Pancreas (tissue), 10 donors: ENCODE data around the gene CCDC92. TPM values are rescaled to one million over a fixed set of nuclear protein-coding genes. Genes with fewer than 3 reads are reported as not detected.

Experiments
- ATAC-seq, 4 donors: fragments of 200-7000 bp; cut with Tn5 transposase; one replicate each; pipeline versions ENCODE4 v1.8.0 to v1.9.1; 2020; ENCODE audit warnings: mild to moderate bottlenecking in 4 of 4, moderate library complexity in 4 of 4
- DNase-seq, 6 donors: peaks; one replicate each; pipeline ENCODE4 v3.0.0-alpha.2; 2020
- FAIRE-seq: peaks from 2 replicates; lab custom pipeline; 2012; peaks lifted over from hg19 to GRCh38; lab: Jason Lieb, UNC
- H3K27ac ChIP-seq, 4 donors: fragments of 200-600 bp; sonication (generic); 1 replicate in 3 of 4; 2 replicates in 1 of 4; pipeline versions ENCODE4 v1.5.0 to v1.8.0; 2020
- H3K27me3 ChIP-seq, 4 donors: fragments of 200-600 bp; one replicate each; pipeline ENCODE4 v1.8.0; 2021
- H3K36me3 ChIP-seq, 3 donors: fragments of 200-600 bp; sonication (generic) in 1 of 3; one replicate each; pipeline versions ENCODE4 v1.5.0 to v1.8.0; 2020 to 2021
- H3K4me1 ChIP-seq, 3 donors: fragments of 200-600 bp; one replicate each; pipeline ENCODE4 v1.8.0; 2021
- H3K4me3 ChIP-seq, 4 donors: fragments of 200-600 bp; sonication (generic) in 2 of 4; one replicate each; pipeline versions ENCODE4 v1.5.0 to v1.8.0; 2020 to 2021
- H3K9me3 ChIP-seq, 4 donors: fragments of 200-600 bp; one replicate each; pipeline ENCODE4 v1.8.0; 2021
- CTCF ChIP-seq, 4 donors: fragments of 200-600 bp; sonication (generic) in 3 of 4; IDR thresholded peaks; one replicate each; pipeline versions ENCODE4 v1.5.0 to v1.8.0; 2021; ENCODE audit warnings: antibody characterized with exemption in 4 of 4
- WGBS, 2 donors: extraction: QIAGEN DNeasy Blood & Tissue Kit; methylation state at CpG; one replicate each; pipeline ENCODE4 v1.1.7; 2013; 5-methylcytosine and 5-hydroxymethylcytosine counted together
- intact Hi-C, 3 donors: fragments of 100-400 bp; cut with DNase I; formaldehyde crosslinking; loops; one replicate each; pipeline versions ENCODE4 v1.11.1 to v1.14.2; 2022
- polyA plus RNA-seq, 2 donors: library from polyadenylated mRNA; stranded (reverse); fragments of 200-250 nt; gene quantifications; one replicate each; pipeline ENCODE4 v1.2.3, GENCODE V29; 2013
- total RNA-seq, 6 donors: library from RNA; stranded (reverse); fragmentation: NEBNext Ultra II Directional in 4 of 6; extraction: Animal tissue kit (Norgen Biotek cat#: 25700) in 4 of 6; gene quantifications; one replicate each; pipeline versions ENCODE4 v1.2.1 to v1.2.4, GENCODE V29; 2021 to 2023
- donor health status: healthy with polysubstance abuse.
- donor health status: DM: no; HTN: no; CAD: no; lungs with moderate emphysema.
- donor health status: DM: no; HTN: no; CAD: no.
- donor health status: control.
- donor health status: control.
- donor health status: Bipolar disorder and iron deficiency.
- donor health status: DM: yes; HTN: yes; CAD: no.
- donor health status: DM: no; HTN: no; CAD: no.
- donor health status: DM: no; HTN: no; CAD: no.
- donor health status: DM: yes; HTN: yes; CAD: no.

Gene CCDC92
- total and polyA plus RNA-seq, 8 donors: 9.2 to 29.4 (median 12.0) TPM

- 59 to 61% methylated on average over 2 of the region's 2 CpGs for WGBS, 2 donors
- no peaks in the 10 kb centered on the region for H3K9me3 ChIP-seq
- H3K4me1 ChIP-seq: peaks cover 0 to 16% (median 6%) of the 10 kb centered on the region in 3 donors
- no peak for TF ChIP-seq CTCF (IDR thresholded peaks at IDR 0.05)
- H3K27ac ChIP-seq: no peak overlapping the region
- peaks cover 0 to 8% (median 5%) of the 10 kb centered on the region in 3 donors for H3K36me3 ChIP-seq
- FAIRE-seq (no peak), ATAC-seq (no peak), DNase-seq (no peak)
- intact Hi-C loops: no loop called here
- H3K4me3 ChIP-seq: no peak overlapping the region
- H3K27me3 ChIP-seq: no peaks in the 10 kb centered on the region
Measured at GRCh38 chr12:124002654-124003053, 30.0 kb upstream of the CCDC92 start.

- no peak overlapping the region for H3K27ac ChIP-seq
- no peaks in the 10 kb centered on the region for H3K9me3 ChIP-seq
- no peak overlapping the region for H3K4me3 ChIP-seq
- H3K4me1 ChIP-seq: peaks cover 0 to 12% (median under 1%) of the 10 kb centered on the region in 3 donors
- intact Hi-C loops: no loop called here
- H3K27me3 ChIP-seq: no peaks in the 10 kb centered on the region
- FAIRE-seq: no peak
- no peak for TF ChIP-seq CTCF (IDR thresholded peaks at IDR 0.05)
- 74 to 75% methylated on average over 6 of the region's 6 CpGs for WGBS, 2 donors
- DNase-seq: no peak
- peaks cover 0 to 8% (median 5%) of the 10 kb centered on the region in 3 donors for H3K36me3 ChIP-seq
- peak in 1 of 4 donors; percentile 14 for ATAC-seq
Measured at GRCh38 chr12:124002021-124002644, 29.5 kb upstream of the CCDC92 start.

GRCh38 chr12:124001343-124001742, 28.7 kb upstream of the CCDC92 start:
- no peak overlapping the region for H3K4me3 ChIP-seq
- no peak for FAIRE-seq
- peaks cover 0 to 6% (median 0%) of the 10 kb centered on the region in 3 donors for H3K4me1 ChIP-seq
- no peak for DNase-seq
- no peaks in the 10 kb centered on the region for H3K27me3 ChIP-seq
- 87 to 89% methylated on average over 7 of the region's 7 CpGs for WGBS, 2 donors
- intact Hi-C loops: no loop called here
- no peak for TF ChIP-seq CTCF (IDR thresholded peaks at IDR 0.05)
- no peak overlapping the region for H3K27ac ChIP-seq
- H3K9me3 ChIP-seq: no peaks in the 10 kb centered on the region
- no peak for ATAC-seq
- H3K36me3 ChIP-seq: peaks cover 0 to 8% (median 5%) of the 10 kb centered on the region in 3 donors

- TF ChIP-seq CTCF (IDR thresholded peaks at IDR 0.05): no peak
- DNase-seq (no peak), FAIRE-seq (no peak), ATAC-seq (no peak)
- Histone ChIP-seq H3K4me3 (no peak overlapping the region), H3K9me3 (no peaks in the 10 kb centered on the region), H3K36me3 (peaks cover 0 to 8% (median 5%) of the 10 kb centered on the region in 3 donors), H3K27me3 (no peaks in the 10 kb centered on the region), H3K27ac (no peak overlapping the region), H3K4me1 (peaks cover 0 to 3% (median 0%) of the 10 kb centered on the region in 3 donors)
- intact Hi-C loops: no loop called here
- 84% methylated on average over 5 of the region's 5 CpGs for WGBS, 2 donors
Measured at GRCh38 chr12:124000111-124000510, 27.5 kb upstream of the CCDC92 start.

- WGBS, 2 donors: 90 to 91% methylated on average over 2 of the region's 2 CpGs
- ATAC-seq (no peak), FAIRE-seq (no peak), DNase-seq (no peak)
- Histone ChIP-seq H3K9me3 (no peaks in the 10 kb centered on the region), H3K36me3 (peaks cover 0 to 8% (median 0%) of the 10 kb centered on the region in 3 donors), H3K27ac (no peak overlapping the region), H3K4me3 (no peak overlapping the region), H3K27me3 (no peaks in the 10 kb centered on the region), H3K4me1 (peaks cover 0 to 9% (median 0%) of the 10 kb centered on the region in 3 donors)
- intact Hi-C loops: no loop called here
- no peak for TF ChIP-seq CTCF (IDR thresholded peaks at IDR 0.05)
Measured at GRCh38 chr12:123998991-123999359, 26.3 kb upstream of the CCDC92 start.
